ENCODE results near the gene GOLGA8J.
"Not testable (repeated sequence)": the region's sequence is repeated elsewhere in the genome, so short reads cannot be mapped to it uniquely, and the experiment has no call there.

GOLGA8J gene

DNA sequence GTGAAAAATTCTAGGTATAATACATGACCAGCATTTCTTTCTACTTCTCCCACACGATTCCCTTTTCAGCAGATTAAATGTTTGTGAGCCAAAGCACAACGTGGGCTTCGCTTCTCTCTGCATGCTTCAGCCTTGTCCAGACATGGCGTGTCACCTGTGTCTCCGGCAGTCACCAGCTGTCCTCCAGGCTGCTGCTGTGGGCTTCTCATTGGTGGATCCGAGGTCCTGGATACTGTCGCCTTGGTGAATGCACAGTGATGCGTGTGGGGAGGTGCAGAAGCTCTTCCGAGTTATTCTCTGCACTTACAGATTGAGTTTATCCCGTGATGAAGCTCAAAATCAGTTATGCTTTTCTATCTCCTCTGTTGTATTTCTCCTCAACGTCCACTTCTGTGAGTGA, 23.0 kb upstream of the GOLGA8J start:
- no peak for TF ChIP-seq CTCF (IDR thresholded peaks at IDR 0.05; ENCODE audit: extremely low read depth, missing control alignments)
- DNase-seq (ENCODE audit: low spot score): no peak

DNA sequence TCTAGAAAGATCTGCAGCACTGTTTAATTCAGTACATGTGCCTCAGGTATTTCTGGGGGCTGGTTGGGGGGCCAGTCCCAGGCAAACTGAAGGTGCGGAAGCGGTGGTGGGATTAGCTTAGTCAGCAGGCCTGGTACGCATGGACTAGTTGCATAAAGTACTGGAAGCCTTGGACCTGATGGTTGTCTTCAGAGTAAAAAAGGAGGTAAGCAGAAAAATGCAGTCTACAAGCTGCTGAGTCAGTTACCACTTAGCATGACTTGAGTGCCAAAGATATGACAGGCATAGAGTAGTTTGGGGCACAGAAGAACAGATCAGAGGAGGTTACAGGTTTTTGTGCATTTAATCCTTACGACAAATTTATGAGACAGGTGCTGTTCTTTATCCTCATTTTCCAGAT, 19.9 kb upstream of the GOLGA8J start:
- TF ChIP-seq CTCF (IDR thresholded peaks at IDR 0.05; ENCODE audit: extremely low read depth, missing control alignments): no peak
- no peak for DNase-seq (ENCODE audit: low spot score)

DNA sequence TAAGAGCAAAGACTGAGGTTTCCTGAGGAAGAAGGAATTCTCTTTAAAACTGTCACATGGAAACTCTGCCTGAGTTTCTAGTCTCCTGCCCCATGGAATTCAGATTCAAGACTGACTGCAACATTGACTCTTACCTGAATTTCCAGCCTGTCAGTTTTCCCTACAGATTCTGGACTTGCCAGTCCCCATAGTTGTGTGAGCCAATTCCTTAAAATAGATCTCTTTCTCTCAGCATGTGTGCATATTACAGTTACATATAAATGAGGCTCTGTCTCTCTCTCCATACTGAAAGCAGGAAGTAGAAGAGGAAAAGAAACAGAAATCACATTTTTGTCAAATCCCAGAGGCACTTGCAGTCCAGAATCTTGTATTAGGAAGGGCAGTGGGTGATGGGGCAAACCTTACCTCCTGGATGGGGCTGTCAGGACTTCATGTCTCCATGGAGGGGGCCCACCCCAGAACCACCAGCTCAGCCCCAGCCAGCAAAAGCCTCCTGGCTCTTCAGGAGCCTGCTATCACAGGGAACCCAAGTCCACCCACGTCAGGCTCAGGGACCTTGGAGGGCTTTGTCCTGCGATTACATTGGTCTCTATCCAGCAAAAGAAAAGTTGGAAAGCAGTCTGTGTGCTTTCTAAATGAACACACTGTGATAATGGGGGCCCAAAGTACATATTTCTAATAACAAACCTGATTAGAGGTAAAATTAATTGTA, 18.8 kb upstream of the GOLGA8J start:
- no peak for DNase-seq (ENCODE audit: low spot score)
- TF ChIP-seq CTCF (IDR thresholded peaks at IDR 0.05; ENCODE audit: extremely low read depth, missing control alignments): no peak

DNA sequence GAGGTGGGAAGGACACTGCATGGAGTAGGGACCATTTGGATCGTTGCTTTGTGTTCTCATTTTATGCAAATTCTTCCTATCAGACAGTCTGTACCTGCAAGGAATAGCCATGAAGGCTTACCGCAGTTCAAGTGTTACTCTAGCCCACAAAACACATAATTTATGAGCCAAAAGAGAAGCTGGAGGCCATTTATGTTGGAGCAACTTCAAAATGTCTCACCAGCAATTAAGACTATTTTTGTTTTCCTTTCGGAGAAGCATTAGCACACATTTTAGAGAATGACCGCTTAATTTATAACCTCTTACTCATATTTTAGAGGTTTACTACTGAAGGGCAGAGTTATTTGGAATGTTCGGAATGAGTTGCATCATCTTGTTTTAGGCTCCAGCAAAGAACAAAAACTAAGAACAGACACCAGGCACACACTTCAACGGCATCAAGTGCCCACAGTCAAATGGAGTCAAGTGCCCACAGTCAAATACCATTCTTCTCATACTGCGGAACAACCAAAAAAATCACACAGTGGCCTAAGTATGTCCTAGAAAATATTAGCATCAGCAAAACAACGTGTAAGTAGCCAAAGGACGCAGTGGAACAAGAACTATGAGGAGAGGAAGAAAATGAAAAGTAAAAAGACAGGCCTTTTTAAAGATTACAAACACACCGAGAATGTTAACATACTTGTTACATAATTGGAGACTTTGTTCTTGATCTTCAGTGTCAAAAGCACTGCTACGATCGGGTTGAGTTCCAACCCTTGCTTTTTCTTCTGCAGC, 17.5 kb upstream of the GOLGA8J start:
- no peak for DNase-seq (ENCODE audit: low spot score)
- no peak for TF ChIP-seq CTCF (IDR thresholded peaks at IDR 0.05; ENCODE audit: extremely low read depth, missing control alignments)

DNA sequence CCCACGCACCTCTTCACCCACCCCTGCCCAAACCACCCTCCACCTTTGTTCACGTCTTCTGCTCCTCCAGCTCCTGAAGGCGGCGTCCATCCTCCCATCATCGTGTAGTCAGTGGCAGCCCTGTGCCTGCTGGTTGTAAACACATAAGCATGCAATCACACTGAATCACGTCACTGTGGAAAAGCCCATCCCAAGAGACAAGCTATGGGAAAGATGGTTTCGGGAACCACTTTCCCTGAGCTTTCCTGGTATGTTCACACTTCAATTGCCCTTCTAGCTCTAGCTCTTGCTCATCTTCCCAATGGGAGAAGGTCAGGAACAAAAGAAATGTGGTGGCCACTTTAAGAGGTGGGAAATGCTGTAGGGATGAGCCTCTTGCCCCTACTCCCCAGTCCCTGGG, 14.4 kb upstream of the GOLGA8J start:
- no peak for TF ChIP-seq CTCF (IDR thresholded peaks at IDR 0.05; ENCODE audit: extremely low read depth, missing control alignments)
- no peak for DNase-seq (ENCODE audit: low spot score)

DNA sequence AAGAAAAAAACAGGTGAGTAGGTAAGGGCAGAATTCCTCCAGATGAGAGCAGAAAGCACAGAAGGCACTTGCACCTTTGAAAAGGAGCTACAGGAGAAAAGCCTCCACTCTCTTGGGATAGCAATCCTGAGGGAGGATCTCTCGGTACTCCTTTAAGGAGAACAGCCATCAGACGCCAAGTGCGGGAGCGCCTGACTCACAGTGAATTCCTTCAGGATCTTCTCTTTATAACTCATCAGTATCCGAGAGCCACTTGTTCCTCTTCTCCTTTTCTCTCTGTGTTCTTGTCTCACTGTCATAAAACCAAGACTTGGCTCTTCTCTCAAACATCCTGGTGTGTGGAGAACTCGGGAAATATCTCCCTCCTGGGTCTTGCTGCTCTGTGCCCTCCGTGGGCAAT, 10.1 kb upstream of the GOLGA8J start:
- DNase-seq (ENCODE audit: low spot score): no peak
- no peak for TF ChIP-seq CTCF (IDR thresholded peaks at IDR 0.05; ENCODE audit: extremely low read depth, missing control alignments)

DNA sequence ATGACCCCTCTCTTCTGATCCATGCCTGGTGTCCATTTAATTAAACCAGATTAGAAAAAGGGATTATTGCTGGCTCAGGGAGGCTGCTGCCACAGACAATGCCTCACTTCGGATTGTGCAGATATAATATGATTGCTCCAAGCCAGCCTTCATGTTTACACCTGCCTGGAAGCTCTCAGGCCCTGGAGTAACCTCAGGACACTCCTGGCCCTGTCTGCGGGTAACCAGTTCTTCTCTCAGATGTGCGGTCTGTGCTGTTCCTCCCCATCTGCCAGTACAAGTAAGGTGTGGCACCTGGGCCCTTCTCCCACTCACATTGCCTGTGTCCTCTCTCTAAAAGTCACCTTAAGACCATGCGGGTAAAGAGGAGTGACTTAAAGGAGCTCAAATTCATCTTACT, 8.8 kb upstream of the GOLGA8J start:
- no peak for TF ChIP-seq CTCF (IDR thresholded peaks at IDR 0.05; ENCODE audit: extremely low read depth, missing control alignments)

DNA sequence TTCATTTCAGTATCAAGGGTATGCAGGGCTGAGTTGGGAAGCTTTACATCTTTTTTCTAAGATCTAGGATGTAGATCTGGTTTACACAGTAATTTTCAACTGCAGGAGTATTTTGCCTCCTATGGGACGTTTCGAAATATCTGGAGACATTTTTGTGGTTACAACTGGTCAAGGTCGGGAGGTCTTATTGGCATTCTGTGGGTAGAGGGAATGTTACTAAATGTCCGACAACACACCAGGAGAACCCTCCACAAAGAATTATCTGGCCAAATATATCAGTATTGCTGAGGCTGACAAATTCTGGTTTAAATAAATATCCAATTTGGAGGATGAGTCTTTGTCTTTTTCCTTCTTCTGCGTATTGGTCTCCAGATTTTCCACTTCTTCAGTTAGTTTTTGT, 1.9 kb upstream of the GOLGA8J start:
- DNase-seq (ENCODE audit: low spot score): not testable (repeated sequence)

More for the DNA sequence above, 8.8 kb upstream of the GOLGA8J start:
- DNase-seq (ENCODE audit: low spot score): no peak

- not testable (repeated sequence) for DNase-seq (ENCODE audit: low spot score)
Observed at GRCh38 chr15:30097827-30098226, 15.1 kb downstream of the GOLGA8J start.

DNA sequence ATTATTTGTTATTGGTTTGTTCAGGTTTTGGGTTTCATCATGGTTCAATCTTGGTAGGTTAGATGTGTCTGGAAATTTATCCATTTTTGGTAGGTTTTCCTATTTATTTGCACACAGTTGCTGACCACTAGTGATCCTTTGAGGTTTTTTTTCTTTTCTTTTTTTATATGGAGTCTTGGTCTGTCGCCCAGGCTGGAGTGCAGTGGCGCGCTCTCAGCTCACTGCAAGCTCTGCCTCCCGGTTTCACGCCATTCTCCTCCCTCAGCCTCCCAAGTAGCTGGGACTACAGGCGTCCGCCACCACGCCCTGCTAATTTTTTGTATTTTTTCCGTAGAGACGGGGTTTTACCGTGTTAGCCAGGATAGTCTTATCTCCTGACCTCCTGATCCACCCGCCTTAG, 20.1 kb downstream of the GOLGA8J start:
- DNase-seq (ENCODE audit: low spot score): not testable (repeated sequence)

GRCh38 chr15:30103941-30104507, 21.3 kb downstream of the GOLGA8J start:
- not testable (repeated sequence) for DNase-seq (ENCODE audit: low spot score)
